ENCODE measurements around the gene EIF2AK3.
"Not testable (repeated sequence)": the region's sequence is repeated elsewhere in the genome, so short reads cannot be mapped to it uniquely, and the experiment has no call there.

Gene EIF2AK3

DNA sequence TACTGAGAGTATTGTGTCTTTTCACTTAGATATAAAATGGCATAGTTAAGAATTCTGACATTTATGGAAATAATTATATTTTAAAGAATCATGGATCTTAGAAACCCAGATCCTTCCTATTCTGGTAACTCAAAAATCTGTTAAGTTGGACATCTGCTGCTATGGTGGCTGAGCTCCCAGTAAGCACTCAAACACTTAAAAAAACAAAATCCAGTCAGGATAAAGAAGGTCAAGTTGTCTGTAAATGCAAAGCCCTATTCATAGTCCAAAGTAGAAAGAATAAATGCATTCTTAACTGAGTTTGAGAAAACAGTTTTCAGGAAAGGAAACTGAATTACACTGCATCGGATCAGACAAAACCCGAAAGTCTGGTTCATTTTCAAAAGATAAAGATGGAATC lies 35.6 kb downstream of the EIF2AK3 start:
- DNase-seq = no peak

DNA sequence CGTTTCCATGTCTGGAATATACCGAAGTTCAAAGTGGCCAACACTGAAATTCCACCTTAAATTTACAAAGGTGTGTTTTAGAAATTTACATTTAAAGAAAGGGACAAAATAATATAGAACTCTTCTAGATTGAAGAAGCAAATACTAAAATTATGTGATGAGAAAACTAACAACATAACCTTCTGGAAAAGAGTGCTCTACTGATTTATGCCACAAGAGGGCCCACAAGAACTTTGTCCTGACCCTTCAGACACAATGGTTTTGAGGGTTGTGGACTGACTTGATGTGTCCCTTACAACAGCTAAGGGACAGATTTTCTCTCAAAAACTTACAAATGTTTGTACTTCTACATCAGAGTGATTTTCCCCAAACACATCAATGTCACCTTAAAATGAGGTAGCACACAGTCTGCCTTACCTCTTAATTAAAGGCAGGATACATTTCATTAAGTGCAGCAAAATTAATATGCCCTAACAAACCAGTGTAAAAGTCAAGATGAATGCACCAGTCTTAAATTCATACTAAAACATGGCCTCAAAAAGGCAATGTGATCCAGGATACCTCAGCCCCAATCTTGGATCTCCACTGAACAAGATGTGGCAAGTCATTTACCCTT lies 36.2 kb downstream of the EIF2AK3 start:
- DNase-seq = peak; percentile 7

DNA sequence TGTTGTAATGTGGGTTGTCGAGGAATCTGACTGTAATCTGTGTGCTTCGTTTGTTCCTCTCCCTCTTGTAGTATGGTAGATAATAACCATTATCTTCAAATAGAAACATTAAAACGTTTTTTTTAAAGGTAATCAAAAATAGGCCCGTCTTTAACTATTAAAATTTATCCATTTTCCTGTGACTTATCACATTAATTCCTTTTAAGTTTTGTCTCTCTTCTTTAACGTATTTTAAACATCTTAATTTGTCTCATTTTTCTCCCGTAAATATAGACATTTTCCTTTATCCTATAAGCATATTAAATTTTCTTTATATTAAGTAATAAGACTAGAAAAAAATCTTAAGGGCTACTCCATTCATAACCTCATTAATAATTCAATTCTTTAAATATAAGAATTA lies 41.3 kb downstream of the EIF2AK3 start:
- no peak for DNase-seq

DNA sequence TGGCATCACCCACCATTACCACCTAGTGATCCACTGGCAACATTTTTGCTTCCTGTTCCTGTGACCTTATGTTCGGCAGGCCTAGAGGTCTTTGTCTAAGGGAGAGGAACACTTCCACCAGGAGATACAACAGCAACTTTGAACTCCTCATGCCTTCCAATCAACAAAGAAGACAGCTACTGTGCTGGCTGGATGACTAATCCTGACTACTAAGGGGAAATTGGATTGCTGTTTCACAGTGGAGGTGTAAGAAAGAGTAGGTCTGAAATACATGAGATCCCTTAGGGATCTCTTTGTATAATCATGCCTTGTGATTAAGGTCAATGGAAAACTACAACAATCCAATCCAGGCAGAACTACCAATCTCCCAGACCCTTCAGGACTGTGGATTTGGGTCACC lies 45.2 kb downstream of the EIF2AK3 start:
- DNase-seq = no peak

DNA sequence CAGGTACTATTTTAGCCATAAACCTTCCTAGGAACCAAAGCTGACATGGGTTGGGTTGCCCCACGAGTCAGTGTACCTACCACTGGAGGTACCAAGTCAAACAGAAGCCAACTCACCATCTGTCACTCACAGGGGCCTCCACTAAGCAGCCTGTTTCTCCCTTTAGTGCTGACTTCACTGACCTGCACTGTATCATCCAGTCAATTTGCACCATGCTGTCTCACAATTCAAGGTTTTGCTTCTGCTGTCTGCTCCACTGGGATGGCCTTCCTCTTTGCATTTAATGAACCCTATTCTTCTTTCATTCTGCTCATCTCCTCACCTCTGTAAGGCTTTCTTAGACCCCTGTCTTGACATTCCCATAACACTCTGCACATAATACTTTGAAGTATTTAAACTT lies 47.2 kb downstream of the EIF2AK3 start:
- no peak for DNase-seq

DNA sequence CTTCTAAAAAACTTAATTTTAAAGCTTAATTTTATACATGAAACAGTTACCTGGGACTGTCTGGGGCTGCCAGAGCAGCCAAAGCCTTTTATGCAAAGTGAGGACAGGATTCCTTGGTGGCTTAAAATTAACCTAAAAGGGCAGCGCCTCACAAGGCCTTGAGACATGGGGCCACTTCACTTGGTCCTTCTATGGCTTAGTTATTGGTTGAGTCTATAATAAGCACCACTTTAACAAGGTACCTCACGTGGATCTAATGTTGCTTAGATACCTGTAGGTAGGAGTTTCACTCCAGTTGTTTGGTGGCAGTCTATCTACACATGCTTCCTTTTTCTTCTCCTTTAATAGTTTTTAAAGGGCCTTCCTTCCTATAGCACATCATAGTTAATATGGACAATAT lies 51.6 kb downstream of the EIF2AK3 start:
- no peak for DNase-seq

DNA sequence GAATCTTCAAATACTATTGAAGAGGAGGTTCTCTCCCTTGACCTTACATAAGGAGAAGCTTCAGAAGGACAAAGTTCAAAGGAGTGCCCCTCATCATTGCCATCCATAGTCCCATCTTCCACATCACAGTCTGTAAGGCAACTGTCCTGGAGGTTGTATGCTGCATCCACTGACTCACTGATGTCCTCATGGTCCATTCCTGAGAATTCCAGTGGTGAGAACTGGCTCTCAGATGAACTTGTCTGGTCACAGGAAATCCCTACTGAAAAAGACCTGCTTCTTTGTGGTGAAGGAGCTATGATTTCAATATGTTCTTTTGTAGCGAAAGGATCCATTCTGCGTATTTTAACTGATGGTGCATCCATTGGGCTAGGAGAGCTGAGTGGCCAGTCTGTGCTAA lies 52.2 kb downstream of the EIF2AK3 start:
- no peak for DNase-seq

DNA sequence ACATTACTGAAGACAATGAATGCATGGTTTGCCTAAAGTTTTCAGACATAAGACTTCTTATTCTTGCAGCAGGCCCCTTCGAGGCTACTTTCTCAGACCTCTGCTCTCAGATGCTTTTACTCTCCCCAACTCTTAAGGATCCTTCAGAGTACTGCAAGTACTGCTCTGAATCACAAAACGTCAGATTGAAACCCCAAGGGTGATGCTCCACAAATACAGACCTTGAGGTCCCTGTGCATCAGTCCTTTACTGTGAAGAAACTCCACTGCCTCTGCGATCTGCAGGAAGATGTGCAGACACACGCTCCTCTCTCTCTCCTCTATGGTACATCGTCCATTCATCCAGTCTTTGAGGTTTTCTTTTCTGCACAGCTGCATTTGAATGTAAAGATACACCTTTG lies 52.8 kb downstream of the EIF2AK3 start:
- no peak for DNase-seq

DNA sequence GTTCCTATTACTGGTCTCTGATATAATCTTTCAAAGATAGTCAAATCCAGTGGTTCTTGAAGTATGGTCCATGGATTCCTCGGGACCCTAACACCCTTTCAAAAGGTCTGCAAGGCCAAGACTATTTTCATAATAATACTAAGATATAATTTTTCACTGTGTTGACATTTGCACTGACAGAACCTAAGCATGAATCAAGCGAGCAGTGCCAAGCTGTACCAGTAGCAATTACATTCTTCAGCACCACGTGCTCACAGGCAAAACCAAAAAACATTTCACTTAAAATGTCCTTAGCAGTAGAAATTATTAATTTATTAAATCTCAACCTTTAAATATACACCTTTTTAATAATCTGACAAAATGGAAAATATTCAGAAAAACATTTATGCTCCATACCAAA lies 59.1 kb downstream of the EIF2AK3 start:
- DNase-seq = no peak

DNA sequence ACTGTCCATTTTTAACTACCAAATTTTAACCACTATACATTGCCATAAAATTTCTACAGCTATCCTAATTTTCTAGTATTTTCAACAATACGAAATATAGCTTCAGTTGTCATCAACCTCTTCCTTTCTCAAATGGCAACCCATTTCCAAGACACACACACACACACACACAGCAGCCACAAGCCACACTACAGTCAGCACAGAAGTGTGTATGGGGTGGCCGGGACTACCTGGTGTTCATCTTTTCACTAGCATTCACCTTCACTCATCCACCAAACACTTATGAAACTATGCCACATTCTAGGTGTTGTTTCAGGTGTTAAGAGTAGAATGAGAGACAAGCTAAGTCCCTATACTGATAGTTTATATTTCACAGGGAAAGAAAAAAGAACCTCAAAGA lies 62.9 kb downstream of the EIF2AK3 start:
- no peak for DNase-seq

DNA sequence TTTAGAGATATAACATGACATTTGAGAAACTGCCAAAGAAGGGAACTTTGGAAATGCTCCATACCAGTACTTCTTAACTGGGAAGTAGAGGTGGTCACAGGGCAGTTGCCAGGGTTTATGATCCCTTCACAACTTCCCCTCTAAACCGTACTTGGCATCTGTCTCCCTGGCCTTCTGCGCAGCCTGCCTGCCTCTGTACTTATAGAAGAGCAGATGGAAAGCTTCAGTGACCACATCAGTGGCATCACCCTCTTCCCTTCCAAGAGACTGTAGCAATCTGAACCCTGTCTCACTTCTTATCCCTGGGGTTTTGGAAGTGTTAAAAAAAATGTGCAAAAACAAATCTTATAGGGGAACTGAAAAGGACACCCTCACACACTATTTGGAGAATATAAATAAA lies 64.1 kb downstream of the EIF2AK3 start:
- no peak for DNase-seq

DNA sequence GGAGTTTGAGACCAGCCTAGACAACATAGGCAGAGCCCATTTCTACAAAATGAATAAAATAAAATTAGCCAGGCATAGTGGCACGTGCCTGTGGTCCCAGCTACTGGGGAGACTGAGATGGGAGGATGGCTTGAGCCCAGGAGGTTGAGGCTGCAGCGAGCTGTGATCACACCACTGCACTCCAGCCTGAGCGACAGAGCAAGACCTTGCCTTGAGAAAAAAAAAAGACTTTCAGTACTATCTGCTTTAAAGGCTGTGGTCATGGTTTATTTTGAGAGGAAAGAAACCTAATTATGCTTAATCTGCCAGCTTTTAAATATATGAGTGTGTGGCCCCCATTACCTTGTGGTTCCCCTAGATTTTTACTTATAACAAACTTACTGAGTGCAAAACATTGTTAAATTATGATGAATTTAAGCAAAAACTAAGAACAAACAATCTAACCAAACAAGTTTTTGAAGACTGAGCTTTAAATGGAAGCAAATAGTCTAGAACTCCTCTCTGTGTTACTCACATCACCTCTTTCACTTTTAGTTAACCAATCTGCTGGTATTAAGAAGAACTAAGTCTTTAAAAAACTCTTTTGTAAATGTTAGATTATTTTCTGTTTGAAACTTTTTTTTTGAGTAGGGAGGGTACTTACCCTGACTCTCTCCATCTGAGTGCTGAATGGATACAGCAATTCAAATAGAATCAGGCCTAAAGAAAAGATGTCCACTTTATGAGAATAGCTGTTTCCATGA lies 65.4 kb downstream of the EIF2AK3 start:
- no peak for DNase-seq

DNA sequence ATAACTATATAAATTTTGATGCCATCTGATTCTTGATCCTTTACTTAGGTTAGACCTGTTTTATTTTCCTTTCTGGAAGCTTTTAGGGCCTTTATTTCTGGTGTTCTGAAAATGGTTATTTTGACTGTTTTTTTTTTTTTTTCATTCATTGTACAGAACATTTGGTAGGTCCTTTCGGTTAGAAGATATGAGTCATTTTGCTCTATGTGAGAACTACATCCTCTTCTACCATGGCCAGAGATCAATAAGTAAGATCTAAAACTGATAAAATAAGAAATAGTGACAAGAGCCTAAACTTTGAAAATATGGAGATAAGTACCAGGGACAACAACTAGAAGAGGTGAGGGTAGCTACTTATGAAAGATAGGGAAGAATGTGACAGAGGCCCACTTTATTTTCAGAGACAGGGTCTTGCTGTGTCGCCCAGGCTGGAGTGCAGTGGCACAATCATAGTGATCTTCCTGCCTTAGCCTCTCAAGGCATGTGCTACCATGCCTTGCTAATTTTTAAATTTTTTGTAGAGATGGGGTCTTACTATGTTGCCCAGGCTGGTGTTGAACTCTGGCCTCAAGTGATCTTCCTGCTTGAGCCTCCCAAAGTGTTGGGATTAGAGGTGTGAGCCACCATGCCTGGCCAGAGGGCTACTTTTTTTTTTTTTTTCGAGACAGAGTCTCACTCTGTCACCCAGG lies 66.5 kb downstream of the EIF2AK3 start:
- no peak for DNase-seq

DNA sequence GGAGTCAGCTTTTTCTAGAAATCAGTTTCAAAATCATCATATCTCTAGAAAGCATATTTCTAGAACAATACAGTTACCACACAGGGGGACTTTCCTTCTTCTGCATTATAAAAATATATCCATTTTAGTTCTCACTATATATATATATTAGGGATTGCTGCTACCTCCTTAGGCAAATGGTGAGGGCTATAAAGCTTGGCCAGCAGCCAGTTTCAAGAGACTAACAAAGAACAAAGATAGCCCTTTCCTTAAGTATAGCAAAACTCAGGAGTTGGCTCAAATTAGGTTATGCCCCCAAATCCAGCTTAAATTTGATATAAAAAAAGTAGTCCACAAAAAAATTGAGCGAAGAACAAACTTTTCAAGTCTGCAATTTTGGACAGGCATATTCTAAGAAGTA lies 70.0 kb downstream of the EIF2AK3 start:
- no peak for DNase-seq

DNA sequence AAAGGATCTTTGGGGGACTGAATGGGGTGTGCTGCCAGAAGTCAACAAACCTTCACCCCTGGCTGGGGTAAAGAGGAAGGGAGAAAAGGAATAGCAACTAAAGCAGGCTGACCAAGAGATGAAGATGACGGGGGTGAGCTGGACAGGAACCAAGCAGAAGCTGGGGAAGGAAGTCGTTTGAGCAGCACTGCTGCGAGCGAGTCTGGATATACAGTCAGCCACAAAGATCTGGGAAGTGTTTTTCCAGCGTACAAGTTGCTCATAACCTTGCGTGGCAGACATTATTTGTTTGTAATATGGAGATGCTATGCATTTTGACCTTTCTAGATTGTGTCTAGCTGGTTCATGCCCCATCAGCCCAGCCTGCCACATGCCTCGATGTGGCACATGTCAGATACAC lies 71.2 kb downstream of the EIF2AK3 start:
- no peak for DNase-seq

DNA sequence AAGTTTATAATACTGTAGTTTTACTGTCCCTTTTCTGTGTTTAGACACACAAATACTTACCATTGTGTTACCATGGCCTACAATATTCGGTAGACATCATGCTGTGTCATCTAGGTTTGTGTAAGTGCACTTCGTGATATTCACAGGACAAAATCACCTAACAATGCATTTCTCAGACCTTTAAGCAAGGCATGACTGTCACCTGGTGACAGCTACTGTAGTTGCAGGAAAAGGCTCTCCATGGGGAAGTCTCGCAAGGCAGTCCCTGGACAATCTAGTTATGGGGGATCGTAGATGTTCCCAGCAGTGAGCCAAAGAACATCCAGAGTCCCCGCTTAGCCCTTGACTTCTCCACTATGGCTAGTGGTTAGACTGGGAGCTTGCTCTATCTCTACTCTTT lies 73.1 kb downstream of the EIF2AK3 start:
- DNase-seq = no peak

DNA sequence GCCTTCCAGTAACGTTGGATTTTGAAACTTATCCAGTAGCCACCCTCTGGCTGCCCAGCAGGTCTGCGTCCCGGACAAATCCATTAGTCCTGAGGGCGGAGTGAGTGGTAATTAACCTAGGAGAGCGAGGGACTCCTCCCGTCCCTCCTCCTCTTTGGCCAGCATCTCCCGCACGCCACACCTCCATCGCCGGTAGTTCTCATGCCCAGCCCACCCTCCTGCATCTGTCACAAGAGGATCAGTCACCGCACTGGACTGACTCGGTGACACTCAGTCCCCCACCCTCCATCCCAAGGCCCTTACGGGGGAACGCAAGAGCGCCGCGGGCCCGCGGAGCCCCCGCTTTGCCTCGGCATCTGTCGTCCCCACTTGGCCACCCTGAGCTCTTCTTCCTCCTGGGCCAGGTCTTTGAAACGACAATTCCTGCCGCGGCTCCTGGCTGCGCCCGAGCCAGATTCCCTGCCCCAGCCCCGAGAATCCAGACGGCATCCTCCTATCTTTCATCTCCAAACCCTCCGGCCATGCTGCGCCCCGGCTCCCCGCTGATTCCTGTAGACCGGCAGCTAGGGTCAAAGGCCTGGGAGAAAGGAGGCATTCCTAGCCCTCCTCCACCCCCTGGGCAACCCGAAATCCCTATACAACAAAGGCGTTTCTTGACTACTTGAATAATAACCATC lies 77.5 kb downstream of the EIF2AK3 start:
- DNase-seq = no peak

DNA sequence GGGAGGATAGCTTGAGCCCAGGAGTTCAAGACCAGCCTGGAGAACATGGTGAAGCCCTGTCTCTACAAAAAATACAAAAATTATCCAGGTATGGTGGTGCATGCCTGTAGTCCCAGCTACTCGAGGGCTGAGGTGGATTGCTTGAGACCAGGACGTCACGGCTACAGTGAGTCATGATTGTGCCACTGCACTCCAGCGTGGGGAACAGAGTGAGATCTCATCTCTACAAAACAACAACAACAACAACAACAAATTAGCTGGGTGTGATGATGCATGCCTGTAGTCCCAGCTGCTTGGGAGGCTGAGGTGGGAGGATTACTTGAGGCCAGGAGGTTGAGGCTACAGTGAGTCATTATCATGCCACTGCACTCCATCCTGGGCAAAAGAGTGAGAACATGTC lies 81.0 kb downstream of the EIF2AK3 start:
- not testable (repeated sequence) for DNase-seq

DNA sequence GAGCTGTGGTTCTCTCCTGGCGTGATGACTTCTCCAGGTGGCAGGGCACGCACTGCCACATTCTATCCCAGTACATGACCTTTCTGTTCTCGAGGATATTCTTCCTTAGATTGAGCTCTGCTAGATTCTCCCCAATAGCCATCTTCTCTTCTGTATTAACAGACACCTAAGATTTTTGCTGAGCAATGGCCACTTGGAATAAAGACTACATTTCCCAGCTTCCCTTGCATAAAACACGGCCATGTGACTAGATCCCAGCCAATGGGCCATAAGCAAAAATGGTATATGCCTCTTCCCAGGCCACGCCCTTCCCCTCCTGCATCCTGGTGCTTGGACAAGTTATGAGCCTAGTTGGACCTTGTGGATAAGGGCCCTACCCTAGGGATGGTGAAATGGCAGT lies 82.1 kb downstream of the EIF2AK3 start:
- DNase-seq = no peak

DNA sequence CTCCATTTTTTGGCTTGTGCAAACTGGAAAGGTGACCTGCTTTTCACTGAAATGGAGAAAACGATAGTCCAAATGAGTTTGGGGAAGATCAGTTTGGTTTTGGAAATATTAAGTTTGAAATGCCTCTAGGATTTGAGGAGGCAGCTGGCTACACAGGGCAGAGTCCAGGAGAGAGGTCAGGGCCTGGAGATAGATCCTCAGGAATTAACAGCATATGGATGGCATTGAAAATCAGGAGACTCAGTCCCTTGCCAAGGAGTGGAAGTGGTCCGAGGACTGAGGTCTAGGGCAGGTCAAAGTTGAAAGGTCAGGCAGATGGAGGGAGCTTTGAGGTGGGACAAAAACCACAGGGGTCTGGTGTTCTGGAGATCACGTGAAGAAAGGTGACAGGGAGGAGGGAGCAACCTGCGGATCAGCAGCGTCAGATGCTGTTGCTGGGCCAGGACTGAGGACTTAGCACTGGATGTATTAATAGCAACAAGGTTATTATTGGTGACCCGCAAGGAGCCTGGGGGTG lies 83.7 kb downstream of the EIF2AK3 start:
- DNase-seq = no peak

DNA sequence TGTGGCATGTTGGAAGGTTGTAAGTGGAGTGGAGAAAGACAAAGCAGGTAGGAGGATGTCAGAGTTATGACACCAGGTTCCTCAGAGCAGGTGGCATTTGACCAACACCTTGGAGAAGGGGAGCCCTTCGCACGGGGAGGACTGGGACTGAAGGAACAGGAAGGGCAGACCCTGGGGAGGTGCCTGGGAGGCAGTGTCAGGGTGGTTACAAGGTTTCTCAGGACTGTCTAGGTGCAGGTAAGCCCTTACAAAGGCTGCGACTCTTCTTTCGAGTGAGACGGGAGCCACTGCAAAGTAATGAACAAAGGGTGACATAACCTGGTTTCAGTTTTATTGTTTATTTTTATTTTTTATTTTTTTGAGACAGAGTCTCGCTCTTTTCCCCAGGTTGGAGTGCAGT lies 84.6 kb downstream of the EIF2AK3 start:
- DNase-seq = no peak

DNA sequence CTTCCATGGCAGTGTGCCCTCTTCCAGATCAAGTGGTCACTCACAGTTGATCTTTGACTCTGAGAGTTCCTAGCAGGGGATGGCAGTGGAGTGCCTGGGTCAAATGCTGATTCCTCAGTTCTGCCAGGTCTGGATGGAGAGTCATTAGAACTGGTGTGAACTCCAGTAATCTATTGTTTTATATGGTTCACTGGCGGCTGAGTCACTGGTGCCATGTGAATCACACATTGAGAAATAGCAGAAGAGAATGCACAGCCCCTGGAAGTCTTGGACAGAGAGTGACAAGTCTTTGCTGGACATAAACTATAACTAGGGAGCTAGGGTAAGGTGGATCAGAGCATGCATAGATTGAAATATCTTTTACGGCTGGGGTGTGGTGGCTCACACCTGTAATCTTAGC lies 86.9 kb downstream of the EIF2AK3 start:
- DNase-seq = no peak

DNA sequence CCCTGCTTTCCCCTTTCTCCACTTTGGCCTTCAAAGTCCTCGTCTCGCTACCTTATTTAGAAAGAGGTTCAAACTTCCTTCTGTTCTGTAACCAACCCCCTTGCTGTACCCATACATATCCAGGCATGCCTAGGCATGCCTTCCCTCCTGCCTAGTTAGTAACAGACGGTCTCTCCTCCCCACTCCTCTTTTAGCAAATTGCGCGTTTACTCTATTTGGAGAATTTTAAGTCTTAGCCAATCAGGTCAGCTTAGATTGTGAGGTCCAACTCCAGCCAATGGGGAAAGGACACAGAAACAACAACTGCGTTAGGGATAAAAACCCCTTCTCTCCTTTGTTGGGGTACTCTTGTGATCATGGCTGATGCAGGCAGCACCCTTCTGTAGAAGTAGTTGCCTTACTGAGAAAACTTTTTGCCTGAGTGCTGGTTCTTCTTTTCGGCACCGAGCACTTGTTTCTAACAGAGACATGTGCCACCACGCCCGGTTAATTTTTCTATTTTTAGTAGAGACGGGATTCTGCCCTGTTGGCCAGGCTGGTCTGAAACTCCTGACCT lies 88.8 kb downstream of the EIF2AK3 start:
- no peak for DNase-seq
